H1 (cell line): ENCODE measurements around the gene DYNC1LI1. TPM values are rescaled to one million over a fixed set of nuclear protein-coding genes. Genes with fewer than 3 reads are reported as not detected.

ENCODE experiments used
- CTCF ChIA-PET: fragments of 300-600 bp; sonication (Branson Sonifier 250); formaldehyde crosslinking; loops from one replicate; lab custom pipeline; 2021; ENCODE audit not compliant: partially characterized antibody; lab: Charles Lee
- POLR2A ChIA-PET: fragments of 300-600 bp; sonication (Branson Sonifier 250); formaldehyde crosslinking; loops from one replicate; lab custom pipeline; 2021; ENCODE audit warnings: inconsistent platforms; ENCODE audit not compliant: partially characterized antibody; lab: Charles Lee
- DNase-seq, 2 experiments: peaks; one replicate each; pipeline versions ENCODE4 v3.0.0 to v3.0.0-alpha.2; 2010 to 2022; ENCODE audit warnings: low spot score in 2 of 2, low read depth in 1 of 2, mixed read lengths in 1 of 2
- FAIRE-seq: peaks from 2 replicates; lab custom pipeline; 2011; peaks lifted over from hg19 to GRCh38; lab: Jason Lieb, UNC
- H2AFZ ChIP-seq: 2 replicates; pipeline ENCODE4 v1.8.1; 2012; ENCODE audit warnings: low read length, inconsistent platforms
- H2AK5ac ChIP-seq: 2 replicates; pipeline ENCODE4 v1.6.1; 2013; ENCODE audit warnings: low read depth, low read length
- H2BK120ac ChIP-seq: replicated peaks from 2 replicates; pipeline ENCODE3; 2013; ENCODE audit warnings: low read depth, low read length, inconsistent platforms
- H2BK12ac ChIP-seq: 2 replicates; pipeline ENCODE4 v1.6.1; 2013; ENCODE audit warnings: low read depth, low read length
- H2BK15ac ChIP-seq: 2 replicates; pipeline ENCODE4 v1.6.1; 2013; ENCODE audit warnings: low read length
- H2BK20ac ChIP-seq: 2 replicates; pipeline ENCODE4 v1.6.1; 2013; ENCODE audit warnings: low read length
- H2BK5ac ChIP-seq: 2 replicates; pipeline ENCODE4 v1.6.1; 2013; ENCODE audit warnings: low read depth, low read length
- H3K14ac ChIP-seq: 2 replicates; pipeline ENCODE4 v1.6.1; 2013; ENCODE audit warnings: inconsistent platforms; ENCODE audit not compliant: insufficient read length
- H3K18ac ChIP-seq: 2 replicates; pipeline ENCODE4 v1.6.1; 2013; ENCODE audit warnings: low read length; ENCODE audit errors: extremely low read depth
- H3K23ac ChIP-seq: 2 replicates; pipeline ENCODE4 v1.6.1; 2013; ENCODE audit warnings: inconsistent platforms; ENCODE audit not compliant: insufficient read length
- H3K23me2 ChIP-seq: 2 replicates; pipeline ENCODE4 v1.6.1; 2013; ENCODE audit warnings: low read depth, low read length
- H3K27ac ChIP-seq: 2 replicates; pipeline ENCODE4 v1.6.1; 2011; ENCODE audit warnings: low read depth, low read length, inconsistent platforms
- H3K27me3 ChIP-seq, 4 experiments: replicated peaks in 1 of 4; 1 replicate in 1 of 4; 2 replicates in 3 of 4; pipeline versions ENCODE4 v1.6.1 to v1.8.1; 2011 to 2013; ENCODE audit warnings: low read length in 3 of 4, mild to moderate bottlenecking in 3 of 4, inconsistent platforms in 2 of 4, mixed read lengths in 2 of 4, moderate library complexity in 1 of 4; ENCODE audit not compliant: control insufficient read depth in 3 of 4, insufficient read depth in 3 of 4; ENCODE audit errors: extremely low read depth in 1 of 4
- H3K36me3 ChIP-seq, 4 experiments: 2 replicates each; pipeline versions ENCODE4 v1.6.1 to v1.8.1; 2011 to 2013; ENCODE audit warnings: mild to moderate bottlenecking in 4 of 4, low read length in 3 of 4, moderate library complexity in 2 of 4, control low read depth in 1 of 4, inconsistent platforms in 1 of 4; ENCODE audit not compliant: insufficient read depth in 4 of 4, control insufficient read depth in 2 of 4
- H3K4ac ChIP-seq: replicated peaks from 2 replicates; pipeline ENCODE3; 2013; ENCODE audit warnings: low read length, low read depth, mixed read lengths, inconsistent platforms; ENCODE audit not compliant: insufficient read length
- H3K4me1 ChIP-seq, 4 experiments: replicated peaks in 1 of 4; 1 replicate in 1 of 4; 2 replicates in 3 of 4; pipeline versions ENCODE4 v1.6.1 to v1.8.1; 2011 to 2013; ENCODE audit warnings: low read length in 3 of 4, inconsistent platforms in 2 of 4, mixed read lengths in 1 of 4; ENCODE audit not compliant: insufficient read depth in 4 of 4, control insufficient read depth in 3 of 4
- H3K4me2 ChIP-seq, 2 experiments: 2 replicates each; pipeline versions ENCODE4 v1.6.1 to v1.8.1; 2011 to 2013; ENCODE audit warnings: low read depth in 2 of 2, low read length in 2 of 2, control low read depth in 1 of 2, inconsistent platforms in 1 of 2, mild to moderate bottlenecking in 1 of 2; ENCODE audit not compliant: insufficient read depth in 1 of 2
- H3K4me3 ChIP-seq, 4 experiments: fragments of 200-600, 300-600 bp in 1 of 4; sonication (generic), shearing (Covaris generic), sonication (Bioruptor Twin) in 1 of 4; 2 replicates each; pipeline versions ENCODE4 v1.5.1 to v1.8.1; 2011 to 2016; ENCODE audit warnings: low read length in 4 of 4, low read depth in 3 of 4, control low read depth in 2 of 4, inconsistent platforms in 2 of 4, mild to moderate bottlenecking in 2 of 4, mixed read lengths in 1 of 4, moderate library complexity in 1 of 4; ENCODE audit not compliant: insufficient read depth in 2 of 4; ENCODE audit errors: extremely low read depth in 1 of 4
- H3K56ac ChIP-seq: replicated peaks from 2 replicates; pipeline ENCODE3; 2013; ENCODE audit warnings: low read depth, mild to moderate bottlenecking, mixed read lengths, low read length, inconsistent platforms; ENCODE audit not compliant: insufficient read length
- H3K79me1 ChIP-seq: 2 replicates; pipeline ENCODE4 v1.6.1; 2013; ENCODE audit warnings: low read depth, low read length, control low read depth
- H3K79me2 ChIP-seq, 2 experiments: 2 replicates each; pipeline versions ENCODE4 v1.6.1 to v1.8.1; 2012 to 2013; ENCODE audit warnings: low read length in 2 of 2, mild to moderate bottlenecking in 2 of 2, inconsistent platforms in 1 of 2; ENCODE audit not compliant: insufficient read depth in 2 of 2, control insufficient read depth in 1 of 2
- H3K9ac ChIP-seq, 4 experiments: replicated peaks in 1 of 4; 1 replicate in 1 of 4; 2 replicates in 3 of 4; pipeline versions ENCODE4 v1.6.1 to v1.8.1; 2011 to 2013; ENCODE audit warnings: low read depth in 3 of 4, low read length in 3 of 4, control low read depth in 2 of 4, mild to moderate bottlenecking in 2 of 4, moderate library complexity in 2 of 4, inconsistent platforms in 1 of 4; ENCODE audit errors: extremely low read depth in 1 of 4
- H3K9me3 ChIP-seq, 2 experiments: 2 replicates each; pipeline versions ENCODE4 v1.6.1 to v1.8.1; 2012 to 2013; ENCODE audit warnings: mild to moderate bottlenecking in 2 of 2, moderate library complexity in 2 of 2, control low read depth in 1 of 2, inconsistent platforms in 1 of 2, low read depth in 1 of 2, low read length in 1 of 2, mixed read lengths in 1 of 2; ENCODE audit not compliant: insufficient read depth in 2 of 2
- H4K20me1 ChIP-seq, 2 experiments: replicated peaks in 1 of 2; 2 replicates each; pipeline versions ENCODE3 to v1.8.1; 2011 to 2013; ENCODE audit warnings: inconsistent platforms in 2 of 2, low read length in 2 of 2, mild to moderate bottlenecking in 1 of 2; ENCODE audit not compliant: insufficient read depth in 2 of 2, control insufficient read depth in 1 of 2
- H4K5ac ChIP-seq: 2 replicates; pipeline ENCODE4 v1.6.1; 2013; ENCODE audit warnings: low read length, low read depth, mixed read lengths, inconsistent platforms; ENCODE audit not compliant: insufficient read length
- H4K8ac ChIP-seq: 2 replicates; pipeline ENCODE4 v1.8.0; 2013; ENCODE audit warnings: mild to moderate bottlenecking, moderate library complexity, low read length, inconsistent platforms; ENCODE audit not compliant: insufficient read depth; ENCODE audit errors: extremely low read depth
- H4K91ac ChIP-seq: replicated peaks from 2 replicates; pipeline ENCODE3; 2013; ENCODE audit warnings: low read length, mixed read lengths, inconsistent platforms; ENCODE audit not compliant: insufficient read length
- ATF3 ChIP-seq: IDR thresholded peaks from 2 replicates; pipeline ENCODE4 v1.6.1; 2011; ENCODE audit warnings: low read depth, mild to moderate bottlenecking, low read length; ENCODE audit not compliant: insufficient read depth
- E2F6 ChIP-seq: IDR thresholded peaks from 2 replicates; pipeline ENCODE4 v1.6.1; 2012; ENCODE audit warnings: inconsistent platforms
- EZH2 ChIP-seq: fragments of 200-600 bp; sonication (generic); IDR thresholded peaks from 2 replicates; pipeline ENCODE4 v1.7.1; 2012; ENCODE audit warnings: low read depth, mild to moderate bottlenecking, moderate library complexity, low read length, inconsistent platforms; ENCODE audit not compliant: severe bottlenecking
- SP2 ChIP-seq: IDR thresholded peaks from 2 replicates; pipeline ENCODE4 v1.6.1; 2012; ENCODE audit warnings: mild to moderate bottlenecking, low read length, inconsistent platforms
- SUZ12 ChIP-seq: fragments of 200-600 bp; sonication (generic); IDR thresholded peaks from 2 replicates; pipeline ENCODE4 v1.6.1; 2012; ENCODE audit warnings: mild to moderate bottlenecking, inconsistent platforms, low read length, moderate library complexity, mixed read lengths
- TEAD4 ChIP-seq: IDR thresholded peaks from 2 replicates; pipeline ENCODE4 v1.6.1; 2012; ENCODE audit warnings: low read depth, low read length, inconsistent platforms, mixed read lengths
- WGBS, 2 experiments: shearing (Covaris generic) in 1 of 2; methylation state at CpG; one replicate each; pipeline versions ENCODE4 v1.1.6 to v1.1.7; 2013 to 2015; ENCODE audit warnings: low lambda C conversion rate in 2 of 2, mixed read lengths in 2 of 2, inconsistent platforms in 1 of 2, low coverage in 1 of 2, missing lambda C conversion rate in 1 of 2; ENCODE audit not compliant: insufficient replicate concordance in 2 of 2, insufficient coverage in 1 of 2, insufficient read length in 1 of 2; ENCODE audit errors: extremely low coverage in 1 of 2, missing lambda C conversion rate in 1 of 2; 5-methylcytosine and 5-hydroxymethylcytosine counted together
- polyA plus RNA-seq, 7 experiments: library from polyadenylated mRNA; depleted of rRNA in 3 of 7; stranded (reverse) in 5 of 7; unstranded in 2 of 7; fragments of >200 nt in 5 of 7; fragments of 200-250 nt in 2 of 7; gene quantifications; 1 replicate in 5 of 7; 2 replicates in 1 of 7; 4 replicates in 1 of 7; pipeline versions ENCODE4 v1.2.1 to v1.2.3, GENCODE V29; 2011 to 2013; ENCODE audit warnings: missing spikeins in 2 of 7, mixed read lengths in 2 of 7
- total RNA-seq: library from RNA; stranded (reverse); fragmentation: NEBNext Ultra II Directional; extraction: Animal tissue kit (Norgen Biotek cat#: 25700); gene quantifications from 2 replicates; pipeline ENCODE4 v1.2.1, GENCODE V29; 2021

The DYNC1LI1 gene
- total and polyA plus RNA-seq, 2 of the 8 experiments (the other 6 are each of a cell fraction or from before 2014, with no cell fraction given), result 13.6 to 45.1 TPM

GRCh38 chr3:32551087-32551486, 19.6 kb downstream of the DYNC1LI1 start:
- Histone ChIP-seq H3K23me2 (no peaks in the 10 kb centered on the region), H4K91ac (no peak overlapping the region), H3K14ac (no peak overlapping the region), H4K8ac (no peak overlapping the region), H3K9me3 (no peaks in the 10 kb centered on the region), H3K9ac (no peak overlapping the region), H2BK12ac (no peak overlapping the region), H2BK5ac (no peak overlapping the region), H2AK5ac (no peak overlapping the region), H3K27me3 (no peaks in the 10 kb centered on the region), H4K5ac (no peak overlapping the region), H3K4me2 (no peak overlapping the region), H2AFZ (no peak overlapping the region), H3K36me3 (no peaks in the 10 kb centered on the region), H3K4me3 (no peak overlapping the region), H4K20me1 (peaks cover 2 to 13% of the 10 kb centered on the region in 2 experiments), H3K4me1 (peaks cover 0 to 3% (median 1%) of the 10 kb centered on the region in 4 experiments; a peak in 2 of 7 replicates), H3K79me1 (peaks cover 8% of the 10 kb centered on the region; the same call in 1 of the 2 replicates), H3K18ac (no peak overlapping the region), H2BK120ac (no peak overlapping the region), H3K27ac (no peak overlapping the region), H3K79me2 (peaks cover 5 to 92% of the 10 kb centered on the region in 2 experiments; a peak in 3 of 4 replicates), H3K4ac (no peak overlapping the region), H3K56ac (no peak overlapping the region), H3K23ac (no peak overlapping the region), H2BK15ac (no peak overlapping the region), H2BK20ac (no peak overlapping the region)
- POLR2A ChIA-PET, result interaction anchor here (0.9 kb wide), 1 partner anchor 8 kb away, joined by 3 read pairs; no protein-coding TSS in a partner anchor
- TF ChIP-seq E2F6 (no peak), SP2 (no peak), SUZ12 (no peak), TEAD4 (no peak), ATF3 (no peak), EZH2 (no peak)
- CTCF ChIA-PET, result interaction anchor here (1.0 to 1.5 kb wide), 2 partner anchors 42 to 132 kb away, joined by 3 read pairs; no protein-coding TSS in a partner anchor
- DNase-seq (no peak), FAIRE-seq (peak; percentile 32)
- WGBS, 2 experiments, result 97% methylated on average over 2 of the region's 2 CpGs; no CpG with 5 or more reads in 1 of the 2 experiments
